ENCODE measurements around the gene ATXN7L1.

GRCh38 chr7:105691082-105691679, 185.2 kb downstream of the ATXN7L1 start:
- TF ChIP-seq MAX (CRISPR knock-in tag; IDR thresholded peaks at IDR 0.05) (no peak), JUN (CRISPR knock-in tag; IDR thresholded peaks at IDR 0.05) (no peak), ZNF121 (CRISPR knock-in tag; IDR thresholded peaks at IDR 0.05) (no peak), NFE2L1 (CRISPR knock-in tag; IDR thresholded peaks at IDR 0.05) (no peak), ZMAT4 (CRISPR knock-in tag; IDR thresholded peaks at IDR 0.05) (no peak), CTCF (IDR thresholded peaks at IDR 0.05) (no peak), ZBTB43 (CRISPR knock-in tag; IDR thresholded peaks at IDR 0.05) (no peak), ESRRA (CRISPR knock-in tag; IDR thresholded peaks at IDR 0.05; ENCODE audit: borderline replicate concordance) (no peak), CBFB (CRISPR knock-in tag; IDR thresholded peaks at IDR 0.05; ENCODE audit: low read depth) (no peak), SMAD3 (CRISPR knock-in tag; IDR thresholded peaks at IDR 0.05; ENCODE audit: borderline replicate concordance) (no peak), TP53 (CRISPR knock-in tag; IDR thresholded peaks at IDR 0.05) (no peak), ZBTB21 (CRISPR knock-in tag; IDR thresholded peaks at IDR 0.05; ENCODE audit: borderline replicate concordance) (no peak)
